CD4-positive, alpha-beta T cell treated with Interleukin-2 at 100 ng/mL for 4 hours (primary cell): ENCODE results near the gene ELAVL2.

Source experiments
- DNase-seq: peaks from one replicate; pipeline ENCODE4 v3.0.0-alpha.2; 2020; ENCODE audit warnings: low spot score

ELAVL2 gene

GRCh38 chr9:23659346-23660006, 166.6 kb downstream of the ELAVL2 start:
- DNase-seq, result no peak

- DNase-seq, result no peak
Measured at GRCh38 chr9:23658376-23659258, 167.4 kb downstream of the ELAVL2 start.

- DNase-seq, result no peak
Measured at GRCh38 chr9:23651051-23651450, 175.0 kb downstream of the ELAVL2 start.

GRCh38 chr9:23648651-23649050, 177.4 kb downstream of the ELAVL2 start:
- no peak for DNase-seq

- DNase-seq, result no peak
Measured at GRCh38 chr9:23644896-23645295, 181.1 kb downstream of the ELAVL2 start.

- no peak for DNase-seq
Measured at GRCh38 chr9:23644326-23644725, 181.7 kb downstream of the ELAVL2 start.

- no peak for DNase-seq
Measured at GRCh38 chr9:23643656-23644258, 182.3 kb downstream of the ELAVL2 start.
